Tibial artery (tissue), 4 donors: ENCODE data around the gene SLC38A8.

ENCODE experiments used
- DNase-seq, 2 donors: peaks; one replicate each; pipeline ENCODE4 v3.0.0-alpha.2; 2019
- H3K27ac ChIP-seq, 2 donors: fragments of 200-600 bp; sonication (generic) in 1 of 2; 1 replicate in 1 of 2; 2 replicates in 1 of 2; pipeline ENCODE4 v1.5.1; 2018 to 2019; ENCODE audit warnings: mild to moderate bottlenecking in 1 of 2
- H3K27me3 ChIP-seq, 2 donors: fragments of 200-600 bp; sonication (generic) in 1 of 2; one replicate each; pipeline versions ENCODE4 v1.5.1 to v1.6.0; 2016 to 2019
- H3K36me3 ChIP-seq, 3 donors: fragments of 200-600 bp; sonication (generic) in 2 of 3; one replicate each; pipeline ENCODE4 v1.5.1; 2016 to 2019; ENCODE audit warnings: mild to moderate bottlenecking in 2 of 3
- H3K4me1 ChIP-seq, 4 donors: fragments of 200-600 bp; sonication (generic) in 2 of 4; 1 replicate in 3 of 4; 2 replicates in 1 of 4; pipeline ENCODE4 v1.5.1; 2016 to 2019
- H3K4me3 ChIP-seq, 2 donors: fragments of 200-600 bp; sonication (generic) in 1 of 2; 1 replicate in 1 of 2; 2 replicates in 1 of 2; pipeline ENCODE4 v1.5.1; 2018 to 2019; ENCODE audit warnings: mild to moderate bottlenecking in 2 of 2
- H3K9me3 ChIP-seq, 3 donors: fragments of 200-600 bp; sonication (generic) in 1 of 3; one replicate each; pipeline ENCODE4 v1.5.1; 2016 to 2019
- intact Hi-C: fragments of 100-400 bp; cut with DNase I; formaldehyde crosslinking; loops from one replicate; pipeline ENCODE4 v1.15.0; 2023; ENCODE audit warnings: low total_unique reads
- TF ChIP-seq, protein P1 (sequence below), 2 experiments: fragments of 200-600 bp in 1 of 2; fragments of 450-650 bp in 1 of 2; IDR thresholded peaks; one replicate each; pipeline ENCODE4 v1.5.1; 2017 to 2019; ENCODE audit warnings: antibody characterized with exemption in 2 of 2, mild to moderate bottlenecking in 1 of 2, moderate library complexity in 1 of 2

SLC38A8 gene

DNA sequence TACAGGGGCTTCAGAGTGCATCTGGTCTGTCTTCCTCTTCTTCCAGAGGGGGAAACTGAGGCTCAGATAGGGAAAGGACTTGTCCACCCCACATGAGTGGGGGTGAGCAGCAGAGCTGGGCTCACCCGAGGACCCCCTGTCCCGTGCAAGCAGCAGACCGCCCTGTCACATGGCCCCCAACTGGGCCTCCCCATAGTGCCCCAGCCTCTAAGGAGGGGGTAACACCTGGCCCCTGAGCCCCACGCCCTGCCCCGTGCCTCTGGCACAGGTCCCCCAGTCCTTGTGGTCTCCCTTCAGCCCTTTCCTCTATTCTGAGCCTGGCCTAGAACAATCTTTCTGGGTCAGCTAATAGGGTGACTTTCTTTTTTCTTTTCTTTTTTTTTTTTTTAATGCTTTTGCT, 81.0 kb downstream of the SLC38A8 start:
- TF ChIP-seq, protein P1, sequence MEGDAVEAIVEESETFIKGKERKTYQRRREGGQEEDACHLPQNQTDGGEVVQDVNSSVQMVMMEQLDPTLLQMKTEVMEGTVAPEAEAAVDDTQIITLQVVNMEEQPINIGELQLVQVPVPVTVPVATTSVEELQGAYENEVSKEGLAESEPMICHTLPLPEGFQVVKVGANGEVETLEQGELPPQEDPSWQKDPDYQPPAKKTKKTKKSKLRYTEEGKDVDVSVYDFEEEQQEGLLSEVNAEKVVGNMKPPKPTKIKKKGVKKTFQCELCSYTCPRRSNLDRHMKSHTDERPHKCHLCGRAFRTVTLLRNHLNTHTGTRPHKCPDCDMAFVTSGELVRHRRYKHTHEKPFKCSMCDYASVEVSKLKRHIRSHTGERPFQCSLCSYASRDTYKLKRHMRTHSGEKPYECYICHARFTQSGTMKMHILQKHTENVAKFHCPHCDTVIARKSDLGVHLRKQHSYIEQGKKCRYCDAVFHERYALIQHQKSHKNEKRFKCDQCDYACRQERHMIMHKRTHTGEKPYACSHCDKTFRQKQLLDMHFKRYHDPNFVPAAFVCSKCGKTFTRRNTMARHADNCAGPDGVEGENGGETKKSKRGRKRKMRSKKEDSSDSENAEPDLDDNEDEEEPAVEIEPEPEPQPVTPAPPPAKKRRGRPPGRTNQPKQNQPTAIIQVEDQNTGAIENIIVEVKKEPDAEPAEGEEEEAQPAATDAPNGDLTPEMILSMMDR (IDR thresholded peaks at IDR 0.05) = no peak
- H3K27ac ChIP-seq = no peak overlapping the region
- no peak overlapping the region for H3K4me3 ChIP-seq
- no peaks in the 10 kb centered on the region for H3K27me3 ChIP-seq
- DNase-seq = no peak
- intact Hi-C loops = loop anchor here (10.0 kb wide), 1 partner anchor 223 kb away; the partner anchor contains the start of gene TAF1C
- peaks cover 38 to 86% (median 73%) of the 10 kb centered on the region in 3 donors for H3K36me3 ChIP-seq
- H3K9me3 ChIP-seq = no peaks in the 10 kb centered on the region
- H3K4me1 ChIP-seq = peaks cover 0 to 17% (median 4%) of the 10 kb centered on the region in 4 donors

DNA sequence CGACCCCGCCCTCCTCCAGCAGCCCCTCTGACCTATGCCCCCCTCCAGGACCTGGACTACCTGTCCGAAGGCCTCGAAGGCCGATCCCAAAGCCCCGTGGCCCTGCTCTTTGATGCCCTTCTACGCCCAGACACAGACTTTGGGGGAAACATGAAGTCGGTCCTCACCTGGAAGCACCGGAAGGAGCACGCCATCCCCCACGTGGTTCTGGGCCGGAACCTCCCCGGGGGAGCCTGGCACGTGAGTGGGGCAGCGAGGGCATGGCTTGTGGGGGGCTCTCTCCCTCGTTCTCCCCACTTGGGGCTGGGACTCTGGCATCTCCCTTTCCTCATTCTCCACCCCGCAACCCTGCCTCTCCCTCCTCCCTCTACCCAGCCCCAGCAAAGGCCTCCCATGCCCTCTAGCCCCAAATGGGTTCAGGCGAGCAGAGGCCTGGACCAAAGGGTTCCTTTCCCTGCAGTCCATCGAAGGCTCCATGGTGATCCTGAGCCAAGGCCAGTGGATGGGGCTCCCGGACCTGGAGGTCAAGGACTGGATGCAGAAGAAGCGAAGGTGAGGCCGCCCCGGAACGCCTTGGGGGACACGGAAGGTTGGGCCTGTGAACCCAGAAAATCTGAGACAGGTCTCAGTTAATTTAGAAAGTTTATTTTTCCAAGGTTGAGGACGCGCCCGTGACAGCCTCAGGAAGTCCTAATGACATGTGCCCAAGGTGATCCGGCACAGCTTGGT, 81.9 kb downstream of the SLC38A8 start:
- Histone ChIP-seq H3K4me3 (no peak overlapping the region), H3K27ac (no peak overlapping the region), H3K27me3 (no peaks in the 10 kb centered on the region), H3K9me3 (no peaks in the 10 kb centered on the region), H3K36me3 (peaks cover 34 to 77% (median 65%) of the 10 kb centered on the region in 3 donors), H3K4me1 (peaks cover 0 to 25% (median 6%) of the 10 kb centered on the region in 4 donors)
- intact Hi-C loops = loop anchor here (10.0 kb wide), 1 partner anchor 224 kb away; the partner anchor contains the start of gene TAF1C
- TF ChIP-seq, protein P1 (IDR thresholded peaks at IDR 0.05) = no peak
- no peak for DNase-seq
